ENCODE measurements around the gene HS3ST4. TPM values are rescaled to one million over a fixed set of nuclear protein-coding genes. Genes with fewer than 3 reads are reported as not detected.

Gene HS3ST4
- total and polyA plus RNA-seq, 2 of the 4 experiments (the other 2 are of a cell fraction) = not detected

DNA sequence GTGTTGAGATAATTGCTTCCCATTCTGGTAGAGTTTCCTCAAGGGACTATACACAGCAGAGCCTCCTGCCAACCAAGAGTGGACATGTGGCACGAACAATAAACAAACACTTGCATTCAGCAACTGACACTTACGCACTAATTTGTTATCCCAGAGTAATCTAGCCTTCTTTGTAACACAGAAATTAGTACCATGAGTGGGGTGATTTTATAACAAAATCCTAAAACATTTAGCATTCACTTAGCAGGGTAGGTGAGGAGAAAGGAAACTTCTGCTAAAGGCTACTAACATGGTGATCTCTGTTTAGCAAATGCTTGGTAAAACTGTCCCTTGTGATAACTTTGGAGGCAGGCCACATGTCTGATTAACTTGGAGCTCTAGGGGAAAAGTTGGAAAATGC is 325.2 kb downstream of the HS3ST4 start:
- Histone ChIP-seq H3K9ac (ENCODE audit: low read depth, low read length) (no peak overlapping the region), H3K4me3 (ENCODE audit: insufficient read depth, low read depth, low read length) (no peak overlapping the region), H2BK5ac (ENCODE audit: low read depth, low read length, poor library complexity, severe bottlenecking) (no peak overlapping the region), H4K20me1 (ENCODE audit: insufficient read depth, low read length) (no peaks in the 10 kb centered on the region), H2AK9ac (replicated peaks; ENCODE audit: low read depth, low read length, poor library complexity) (no peak overlapping the region), H2BK20ac (ENCODE audit: low read depth, low read length) (no peak overlapping the region), H3K18ac (ENCODE audit: low read depth, low read length) (no peak overlapping the region), H3K79me1 (ENCODE audit: low read depth in 1 of 2, low read length in 2 of 2) (no peaks in the 10 kb centered on the region), H2BK120ac (ENCODE audit: low read depth, low read length) (no peak overlapping the region), H3K4me2 (ENCODE audit: low read depth, low read length) (no peak overlapping the region), H3K56ac (ENCODE audit: extremely low read depth, insufficient read depth, low read length) (no peak overlapping the region), H3K4ac (ENCODE audit: low read depth, low read length) (no peak overlapping the region), H3K9me3 (ENCODE audit: control insufficient read depth, insufficient read depth, low read length) (peaks cover 11% of the 10 kb centered on the region; the same call in 1 of the 2 replicates), H3K27me3 (ENCODE audit: control insufficient read depth, insufficient read depth, low read length) (no peaks in the 10 kb centered on the region), H3K27ac (ENCODE audit: insufficient read depth, low read length) (no peak overlapping the region), H4K91ac (ENCODE audit: insufficient read depth, low read depth, low read length) (no peak overlapping the region), H2AFZ (replicated peaks; ENCODE audit: low read length, poor library complexity) (no peak overlapping the region), H4K8ac (ENCODE audit: low read depth in 2 of 2, low read length in 2 of 2) (no peak overlapping the region), H2BK15ac (ENCODE audit: low read depth, low read length) (no peak overlapping the region), H3K14ac (replicated peaks; ENCODE audit: low read depth, low read length) (no peak overlapping the region), H2AK5ac (ENCODE audit: low read depth, low read length) (no peak overlapping the region), H3K4me1 (ENCODE audit: control insufficient read depth, insufficient read depth, low read length) (no peaks in the 10 kb centered on the region), H4K5ac (ENCODE audit: low read depth, low read length) (no peak overlapping the region), H3K9me1 (ENCODE audit: insufficient read depth, low read length) (no peaks in the 10 kb centered on the region), H3K23ac (ENCODE audit: low read depth, low read length) (no peak overlapping the region), H3K36me3 (ENCODE audit: control insufficient read depth, insufficient read depth, low read length) (no peaks in the 10 kb centered on the region)
- intact Hi-C loops (cut with micrococcal nuclease) (no loop called here), in situ Hi-C loops (cut with MboI; ENCODE audit: low sequenced_read_pairs) (no loop called here), dilution Hi-C loops (cut with HindIII; ENCODE audit: low sequenced_read_pairs, unreplicated experiment) (no loop called here)
- TF ChIP-seq CEBPB (IDR thresholded peaks at IDR 0.05; ENCODE audit: low read depth, low read length) = no peak
- no peak for TF ChIP-seq RCOR1 (IDR thresholded peaks at IDR 0.05; ENCODE audit: insufficient replicate concordance, low read length)
- TF ChIP-seq RFX5 (IDR thresholded peaks at IDR 0.05; ENCODE audit: low read depth, low read length) = no peak
- TF ChIP-seq CTCF (conservative IDR thresholded peaks at IDR 0.05; ENCODE audit: low read depth, low read length) = no peak
- TF ChIP-seq BHLHE40 (IDR thresholded peaks at IDR 0.05; ENCODE audit: low read depth, low read length) = no peak
- no peak for TF ChIP-seq SMC3 (IDR thresholded peaks at IDR 0.05; ENCODE audit: low read depth, low read length)
- TF ChIP-seq FOS (IDR thresholded peaks at IDR 0.05; ENCODE audit: low read depth, low read length) = no peak
- TF ChIP-seq, protein P1, sequence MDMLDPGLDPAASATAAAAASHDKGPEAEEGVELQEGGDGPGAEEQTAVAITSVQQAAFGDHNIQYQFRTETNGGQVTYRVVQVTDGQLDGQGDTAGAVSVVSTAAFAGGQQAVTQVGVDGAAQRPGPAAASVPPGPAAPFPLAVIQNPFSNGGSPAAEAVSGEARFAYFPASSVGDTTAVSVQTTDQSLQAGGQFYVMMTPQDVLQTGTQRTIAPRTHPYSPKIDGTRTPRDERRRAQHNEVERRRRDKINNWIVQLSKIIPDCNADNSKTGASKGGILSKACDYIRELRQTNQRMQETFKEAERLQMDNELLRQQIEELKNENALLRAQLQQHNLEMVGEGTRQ (IDR thresholded peaks at IDR 0.05; ENCODE audit: low read depth, low read length) = no peak
- no peak for TF ChIP-seq NFE2L2 (IDR thresholded peaks at IDR 0.05; ENCODE audit: low read depth, low read length)
- TF ChIP-seq MXI1 (IDR thresholded peaks at IDR 0.05; ENCODE audit: borderline replicate concordance, low read depth, low read length) = no peak
- no peak for TF ChIP-seq RAD21 (IDR thresholded peaks at IDR 0.05; ENCODE audit: low read length)
- no peak for TF ChIP-seq CHD1 (IDR thresholded peaks at IDR 0.05; ENCODE audit: low read depth, low read length)
- no peak for TF ChIP-seq ELK1 (IDR thresholded peaks at IDR 0.05; ENCODE audit: borderline replicate concordance, low read depth, low read length)
- no peak for TF ChIP-seq POLR2A (IDR thresholded peaks at IDR 0.05; ENCODE audit: low read depth, low read length)
- no peak for TF ChIP-seq MAFK (IDR thresholded peaks at IDR 0.05; ENCODE audit: low read depth, low read length)
- TF ChIP-seq MAZ (IDR thresholded peaks at IDR 0.05; ENCODE audit: borderline replicate concordance, low read depth, low read length) = no peak
- POLR2A ChIA-PET (ENCODE audit: unreplicated experiment) = no interaction called here
- ATAC-seq (ENCODE audit: low read depth) (no peak), DNase-seq (no peak)
- CTCF ChIA-PET = no interaction called here
- no TSS peak for BruUV-seq (replicated peaks)
- WGBS, 2 experiments (ENCODE audit: extremely low coverage in 2 of 2, insufficient read length in 1 of 2) = no CpG with 5 or more reads among the region's 2 CpGs

Data from IMR-90 (cell line).